GM18498 (cell line): Measurements from ENCODE around the gene ZNF133.
"Not testable (repeated sequence)": the region's sequence is repeated elsewhere in the genome, so short reads cannot be mapped to it uniquely, and the experiment has no call there.

Experiments
- ATAC-seq: cut with Tn5 transposase; IDR thresholded peaks from one replicate; pipeline ENCODE4 v1.9.1; 2021; ENCODE audit warnings: mild to moderate bottlenecking, moderate library complexity; ENCODE audit not compliant: unreplicated experiment

ZNF133 gene

DNA sequence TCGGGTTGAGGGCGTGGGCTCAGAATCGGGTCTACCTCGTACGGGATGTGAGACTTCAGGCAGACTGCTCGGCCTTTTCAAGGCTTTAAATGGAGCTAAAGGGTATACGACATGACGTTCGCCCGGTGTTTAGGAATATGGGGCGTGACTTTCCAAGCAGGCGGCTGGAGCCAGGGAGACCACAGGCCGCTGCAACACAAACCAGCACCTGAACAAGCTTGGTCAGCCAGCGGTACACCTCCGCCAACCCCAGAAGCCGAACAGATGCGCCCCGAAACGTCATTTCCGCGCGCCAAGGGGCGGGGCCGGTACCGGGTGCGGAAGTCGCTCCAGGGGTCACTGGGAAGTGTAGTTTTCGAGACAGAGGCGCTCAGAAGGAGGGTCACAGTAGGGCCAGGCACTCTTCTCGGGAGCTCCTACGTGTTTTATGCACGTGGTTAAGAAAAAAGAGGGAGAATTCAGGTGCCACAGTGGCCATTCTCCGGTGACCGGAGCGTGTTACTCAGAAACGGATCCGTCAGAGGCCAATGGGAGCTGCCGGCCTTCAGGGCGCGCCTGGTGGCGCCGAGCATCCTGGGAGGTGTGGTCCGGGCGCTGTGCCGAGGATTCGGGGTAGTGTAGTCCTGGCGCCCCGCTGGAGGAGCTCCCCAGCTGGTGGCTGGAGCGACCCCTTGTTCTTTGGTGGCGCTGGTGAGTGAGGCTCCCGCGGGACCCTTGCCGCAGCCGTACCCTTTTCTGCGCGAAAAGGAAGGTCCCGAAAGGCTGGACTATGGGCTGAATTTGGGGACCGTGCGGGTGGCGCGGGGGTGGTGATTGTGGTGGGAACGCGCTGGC, at the start of gene ZNF133:
Gene ZNF133 (plus strand): TSS at position 613 of the 834 bp plus-strand sequence. CDS start 17,160 bp downstream, outside the sequence.
- ATAC-seq: peak; percentile 98

GRCh38 chr20:18240997-18241396, 47.3 kb upstream of the ZNF133 start:
- ATAC-seq: no peak

GRCh38 chr20:18243802-18244201, 44.5 kb upstream of the ZNF133 start:
- ATAC-seq: no peak

- ATAC-seq: not testable (repeated sequence)
Measured at GRCh38 chr20:18248545-18248944, 39.8 kb upstream of the ZNF133 start.

- ATAC-seq: no peak
Measured at GRCh38 chr20:18250217-18250616, 38.1 kb upstream of the ZNF133 start.

DNA sequence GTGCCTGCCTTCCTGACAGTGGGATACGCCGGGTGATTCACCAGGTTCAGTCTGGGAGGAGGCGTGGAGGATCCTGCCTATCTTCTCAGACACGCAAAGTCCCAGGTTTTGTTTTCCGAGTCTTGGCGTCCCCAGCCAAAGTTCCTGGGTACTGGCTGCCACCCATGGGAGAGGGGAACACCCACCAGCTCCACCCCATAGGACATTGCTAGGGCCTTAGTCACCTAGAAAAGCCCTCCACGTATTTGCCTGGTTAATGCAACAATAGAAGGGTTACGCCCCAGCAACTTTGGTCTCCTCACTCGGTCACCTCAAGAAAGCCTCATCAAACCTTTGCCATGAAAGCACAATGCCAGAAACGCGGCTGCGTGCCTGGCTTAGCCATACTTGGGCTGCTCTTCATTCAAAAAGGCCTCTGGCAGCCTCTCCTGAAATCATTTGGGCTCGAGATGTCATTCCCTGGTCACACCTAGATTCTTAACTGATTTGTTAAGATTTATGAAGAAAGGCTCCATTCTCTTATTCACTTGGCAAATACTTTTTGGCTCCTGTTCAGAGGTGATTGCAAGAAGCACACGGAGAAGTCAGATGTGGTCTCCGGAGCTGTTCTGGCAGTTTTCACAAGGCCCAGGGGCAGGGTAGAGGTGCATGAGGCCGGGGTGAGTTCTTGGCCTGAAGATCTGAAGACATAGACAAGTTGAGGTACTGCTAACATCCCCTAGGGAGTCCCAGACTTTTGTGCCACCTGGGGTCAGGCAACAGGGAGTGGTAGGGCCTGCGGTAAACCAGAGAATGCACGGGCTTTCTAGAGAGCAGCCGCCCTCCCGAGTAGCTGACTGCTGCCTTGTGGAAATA, 35.5 kb upstream of the ZNF133 start:
- ATAC-seq: no peak

GRCh38 chr20:18254615-18255014, 33.7 kb upstream of the ZNF133 start:
- ATAC-seq: no peak

GRCh38 chr20:18255526-18255925, 32.8 kb upstream of the ZNF133 start:
- ATAC-seq: no peak

- no peak for ATAC-seq
Measured at GRCh38 chr20:18256440-18257090, 31.8 kb upstream of the ZNF133 start.

GRCh38 chr20:18258126-18258860, 30.0 kb upstream of the ZNF133 start:
- ATAC-seq: no peak

- ATAC-seq: no peak
Measured at GRCh38 chr20:18259730-18260129, 28.6 kb upstream of the ZNF133 start.

DNA sequence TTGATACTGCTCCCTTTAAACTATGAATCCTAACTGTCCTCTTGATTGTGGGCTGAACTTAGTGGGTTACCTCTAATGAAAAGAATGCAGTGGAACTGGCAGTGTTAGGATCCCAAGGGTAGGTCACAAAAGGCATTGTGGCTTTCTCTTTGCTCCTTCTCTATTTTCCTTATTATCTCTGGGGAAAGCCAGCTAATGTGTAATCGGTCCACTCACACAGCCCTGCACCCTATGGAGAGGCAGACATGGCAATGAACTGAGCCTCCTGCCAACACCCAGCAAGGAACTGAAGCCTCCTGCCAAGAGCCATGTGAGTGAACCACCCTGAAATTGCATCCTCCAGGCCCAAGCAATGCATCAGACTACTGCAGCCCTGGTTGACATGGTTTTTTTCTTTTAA, 24.6 kb upstream of the ZNF133 start:
- ATAC-seq: no peak

DNA sequence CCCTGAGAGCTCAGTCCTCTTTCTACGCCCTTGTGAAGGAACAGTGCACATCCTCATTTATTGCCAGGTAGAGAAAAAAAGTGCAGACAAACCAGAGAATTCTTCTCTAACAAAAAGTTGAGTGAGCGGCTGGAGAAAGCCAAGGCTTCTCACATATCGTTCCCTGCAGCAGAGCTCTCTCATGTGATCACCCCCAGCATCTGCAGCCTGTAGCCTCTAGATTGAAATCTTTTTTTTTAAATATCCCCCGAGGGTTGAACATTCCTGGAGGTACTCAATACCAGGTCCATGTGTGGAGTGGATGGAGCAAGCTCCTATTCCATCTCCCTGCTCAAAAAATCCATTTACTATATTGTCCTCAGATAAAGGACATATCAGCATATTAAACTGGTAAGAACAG, 22.9 kb upstream of the ZNF133 start:
- ATAC-seq: no peak

DNA sequence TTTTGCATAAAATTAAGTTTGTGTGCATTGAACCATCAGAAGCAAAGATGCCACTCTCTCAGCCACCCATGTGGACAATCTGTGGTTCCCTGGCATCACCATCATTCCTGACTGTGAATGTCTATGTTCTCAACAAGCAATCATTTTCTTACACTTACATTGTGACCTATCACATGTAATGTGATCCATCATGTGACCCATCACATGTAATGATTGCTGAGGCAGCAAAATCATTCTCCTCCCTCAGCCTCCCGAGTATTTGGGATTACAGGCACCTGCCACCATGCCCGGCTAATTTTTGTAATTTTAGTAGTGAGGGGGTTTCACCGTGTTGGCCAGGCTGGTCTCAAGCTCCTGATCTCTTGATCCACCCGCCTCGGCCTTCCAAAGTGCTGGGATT, 22.0 kb upstream of the ZNF133 start:
- ATAC-seq: no peak

- ATAC-seq: no peak
Measured at GRCh38 chr20:18267815-18268214, 20.5 kb upstream of the ZNF133 start.

DNA sequence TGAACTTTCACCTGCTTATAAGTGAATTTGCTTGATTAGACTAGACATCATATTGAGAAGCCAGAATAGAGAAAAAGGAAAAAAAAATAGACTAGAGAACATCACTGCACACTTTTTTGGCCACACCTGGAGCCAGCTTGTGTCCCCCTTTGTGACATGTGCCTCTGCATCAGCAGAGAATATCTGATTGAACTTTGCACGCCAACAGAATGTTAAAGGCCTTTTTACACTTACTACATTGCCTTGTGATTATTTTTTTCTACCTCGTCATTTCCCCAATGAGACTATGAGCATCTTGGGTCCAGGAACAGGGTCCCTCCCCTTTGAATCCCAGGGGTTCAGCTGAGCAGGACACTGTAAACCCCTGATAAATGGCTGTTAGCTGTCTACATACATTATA, 17.2 kb upstream of the ZNF133 start:
- no peak for ATAC-seq

DNA sequence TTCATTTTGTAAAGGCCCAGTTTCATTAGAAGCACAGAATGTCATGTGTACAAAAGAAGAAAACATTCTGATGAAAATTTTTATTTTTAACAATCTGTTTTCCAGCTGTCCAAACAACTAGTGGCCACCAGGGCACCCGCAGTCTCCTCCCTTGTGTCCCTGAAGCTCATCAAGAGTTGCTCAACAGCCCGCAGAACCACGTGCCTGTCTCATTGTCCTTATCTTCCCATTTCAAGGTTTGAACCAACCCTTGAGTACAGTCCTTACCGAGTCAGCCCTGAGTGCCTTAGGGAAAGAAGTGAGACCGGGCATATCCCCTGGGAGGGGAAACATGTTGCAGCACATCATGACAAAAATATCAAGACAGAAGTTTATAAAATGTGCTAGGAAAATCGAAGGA, 15.9 kb upstream of the ZNF133 start:
- no peak for ATAC-seq

GRCh38 chr20:18273738-18274137, 14.6 kb upstream of the ZNF133 start:
- no peak for ATAC-seq

DNA sequence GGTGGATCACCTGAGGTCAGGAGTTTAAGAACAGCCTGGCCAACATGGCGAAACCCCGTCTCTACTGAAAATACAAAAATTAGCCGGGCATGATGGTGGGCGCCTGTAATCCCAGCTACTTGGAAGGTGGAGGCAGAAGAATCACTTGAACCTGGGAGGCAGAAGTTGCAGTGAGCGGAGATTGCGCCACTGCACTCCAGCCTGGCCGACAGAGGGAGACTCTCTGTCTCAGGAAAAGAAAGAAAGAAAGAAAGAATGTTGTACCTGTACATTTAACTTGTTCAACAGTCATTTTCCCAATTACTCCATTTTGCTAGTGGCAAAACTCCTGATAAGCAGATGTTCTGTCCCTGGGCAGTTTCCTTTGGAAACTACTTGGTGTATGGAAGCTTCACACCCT, 12.4 kb upstream of the ZNF133 start:
- ATAC-seq: not testable (repeated sequence)

GRCh38 chr20:18276821-18277220, 11.5 kb upstream of the ZNF133 start:
- ATAC-seq: no peak

DNA sequence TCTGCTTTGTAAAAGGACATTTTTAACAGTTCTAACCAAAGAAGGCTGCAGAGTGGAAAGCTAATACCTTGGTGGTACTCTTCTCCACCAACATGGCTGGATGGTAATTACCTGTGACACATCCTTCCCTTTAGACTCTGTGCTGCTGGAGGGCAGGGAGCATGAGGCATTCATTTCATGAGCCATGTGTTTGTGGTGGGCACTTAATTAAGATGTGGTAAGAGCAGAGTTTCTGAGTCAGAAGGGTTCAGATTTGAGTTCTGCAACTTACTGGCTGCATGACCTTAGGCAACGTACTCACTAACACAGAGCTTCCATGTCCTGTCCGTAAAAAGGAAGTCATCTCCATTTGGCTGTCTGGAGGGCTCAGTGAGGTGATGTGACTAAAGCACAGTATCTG, 9.1 kb upstream of the ZNF133 start:
- ATAC-seq: no peak
